Measurements from ENCODE around the gene FAM53A.

The FAM53A gene

DNA sequence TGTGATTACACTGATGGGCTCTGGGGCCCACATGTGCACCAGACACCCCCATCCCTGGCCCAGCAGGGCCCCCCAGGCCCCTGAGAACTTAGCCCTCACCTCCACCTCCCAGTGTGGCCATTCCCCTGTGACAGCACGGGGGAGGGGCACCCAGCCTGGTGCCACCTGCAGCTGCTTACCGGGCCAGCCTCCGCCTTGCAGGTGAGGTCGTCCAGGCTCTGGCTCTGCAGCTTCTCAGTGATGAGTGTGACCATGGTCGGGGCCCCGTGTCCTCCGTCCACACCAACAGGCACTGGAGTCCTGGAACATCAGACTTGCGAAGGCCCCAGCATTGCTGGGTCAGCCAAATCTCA is 15.6 kb downstream of the FAM53A start:
- DNase-seq (ENCODE audit: low read depth in 2 of 2): no peak
- no peak overlapping the region for H3K4me3 ChIP-seq (replicated peaks in 1 of 2; ENCODE audit: low read depth in 2 of 2, low read length in 2 of 2)
- TF ChIP-seq, protein P1, sequence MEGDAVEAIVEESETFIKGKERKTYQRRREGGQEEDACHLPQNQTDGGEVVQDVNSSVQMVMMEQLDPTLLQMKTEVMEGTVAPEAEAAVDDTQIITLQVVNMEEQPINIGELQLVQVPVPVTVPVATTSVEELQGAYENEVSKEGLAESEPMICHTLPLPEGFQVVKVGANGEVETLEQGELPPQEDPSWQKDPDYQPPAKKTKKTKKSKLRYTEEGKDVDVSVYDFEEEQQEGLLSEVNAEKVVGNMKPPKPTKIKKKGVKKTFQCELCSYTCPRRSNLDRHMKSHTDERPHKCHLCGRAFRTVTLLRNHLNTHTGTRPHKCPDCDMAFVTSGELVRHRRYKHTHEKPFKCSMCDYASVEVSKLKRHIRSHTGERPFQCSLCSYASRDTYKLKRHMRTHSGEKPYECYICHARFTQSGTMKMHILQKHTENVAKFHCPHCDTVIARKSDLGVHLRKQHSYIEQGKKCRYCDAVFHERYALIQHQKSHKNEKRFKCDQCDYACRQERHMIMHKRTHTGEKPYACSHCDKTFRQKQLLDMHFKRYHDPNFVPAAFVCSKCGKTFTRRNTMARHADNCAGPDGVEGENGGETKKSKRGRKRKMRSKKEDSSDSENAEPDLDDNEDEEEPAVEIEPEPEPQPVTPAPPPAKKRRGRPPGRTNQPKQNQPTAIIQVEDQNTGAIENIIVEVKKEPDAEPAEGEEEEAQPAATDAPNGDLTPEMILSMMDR (IDR thresholded peaks at IDR 0.05; ENCODE audit: low read depth, low read length): no peak

DNA sequence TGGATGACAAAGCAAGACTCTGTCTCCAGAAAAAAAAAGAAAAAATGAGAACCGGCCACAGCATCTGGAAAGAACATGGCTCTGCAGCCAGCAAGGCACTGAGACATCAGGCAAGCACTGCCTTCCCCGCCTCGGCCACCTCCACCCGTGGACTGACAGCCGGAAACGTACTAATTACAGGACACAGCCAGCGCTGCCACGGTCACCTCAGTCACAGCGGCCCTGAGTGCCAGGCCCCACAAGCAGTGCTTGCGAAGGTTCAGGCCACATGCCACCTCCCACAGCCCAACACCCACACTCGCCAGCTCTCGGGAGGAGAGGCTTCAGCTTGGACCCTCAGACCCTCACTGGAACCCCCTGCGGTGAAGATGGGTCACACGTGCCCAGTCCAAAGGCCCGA is 16.8 kb downstream of the FAM53A start:
- DNase-seq (ENCODE audit: low read depth in 2 of 2): no peak
- no peak overlapping the region for H3K4me3 ChIP-seq (replicated peaks in 1 of 2; ENCODE audit: low read depth in 2 of 2, low read length in 2 of 2)
- TF ChIP-seq, protein P1 (IDR thresholded peaks at IDR 0.05; ENCODE audit: low read depth, low read length): no peak

DNA sequence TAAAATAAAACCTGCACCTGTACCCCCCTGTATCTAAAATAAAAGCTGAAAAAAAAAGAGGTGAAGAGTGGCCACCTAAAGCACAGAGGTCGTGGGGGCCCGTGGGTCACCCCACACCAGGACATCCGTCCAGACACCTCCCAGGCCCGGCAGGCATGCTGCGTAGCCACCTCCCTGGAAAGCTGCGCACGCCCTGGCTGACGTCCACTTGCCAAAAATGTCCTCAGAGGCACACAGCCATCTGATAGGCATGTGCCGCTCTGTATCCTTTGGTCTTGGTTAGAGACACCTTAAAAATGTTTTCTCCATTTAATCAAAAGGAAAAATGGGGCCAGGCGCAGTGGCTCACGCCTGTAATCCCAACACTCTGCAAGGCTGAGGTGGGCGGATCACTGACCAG is 17.7 kb downstream of the FAM53A start:
- no peak overlapping the region for H3K4me3 ChIP-seq (replicated peaks in 1 of 2; ENCODE audit: low read depth in 2 of 2, low read length in 2 of 2)
- DNase-seq (ENCODE audit: low read depth in 2 of 2): no peak
- TF ChIP-seq, protein P1 (IDR thresholded peaks at IDR 0.05; ENCODE audit: low read depth, low read length): no peak

DNA sequence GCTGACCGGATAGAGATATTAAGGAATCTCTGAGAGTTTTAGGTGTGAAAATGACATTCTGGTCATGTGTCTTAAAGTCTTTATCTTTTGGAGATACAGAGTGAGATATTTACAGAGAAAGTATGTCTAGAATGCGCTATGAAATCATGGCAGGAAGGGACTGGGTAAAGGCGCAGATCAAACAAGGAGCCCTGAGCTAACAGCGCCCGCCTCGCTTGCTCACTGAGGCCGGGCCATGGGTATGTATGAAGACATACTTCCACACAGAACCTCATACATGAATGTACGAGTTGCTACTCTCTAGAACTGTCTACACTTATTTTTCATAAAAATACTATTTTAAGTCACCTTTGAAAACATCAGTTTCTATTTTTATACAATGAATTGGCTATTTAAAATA is 20.0 kb downstream of the FAM53A start:
- no peak for DNase-seq (ENCODE audit: low read depth in 2 of 2)
- no peak overlapping the region for H3K4me3 ChIP-seq (replicated peaks in 1 of 2; ENCODE audit: low read depth in 2 of 2, low read length in 2 of 2)
- TF ChIP-seq, protein P1 (IDR thresholded peaks at IDR 0.05; ENCODE audit: low read depth, low read length): no peak

DNA sequence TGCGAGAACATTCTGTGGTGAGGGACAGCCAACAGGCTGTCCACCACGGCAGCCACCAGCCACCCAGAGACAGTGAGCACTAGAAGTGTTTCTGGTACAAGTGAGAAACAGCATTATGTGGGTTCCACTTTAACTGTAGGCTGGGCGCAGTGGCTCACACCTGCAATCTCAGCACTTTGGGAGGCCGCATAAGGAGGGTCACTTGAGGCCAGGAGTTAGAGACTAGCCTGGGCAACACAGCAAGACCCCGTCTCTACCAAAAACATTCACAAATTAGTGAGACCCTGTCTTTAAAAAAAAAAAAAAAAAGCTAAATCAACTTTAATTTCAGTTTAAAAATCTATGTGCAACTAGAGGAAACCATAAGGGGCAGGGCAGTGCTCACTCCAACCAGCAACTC is 20.6 kb downstream of the FAM53A start:
- H3K4me3 ChIP-seq (replicated peaks in 1 of 2; ENCODE audit: low read depth in 2 of 2, low read length in 2 of 2): no peak overlapping the region
- DNase-seq (ENCODE audit: low read depth in 2 of 2): no peak
- TF ChIP-seq, protein P1 (IDR thresholded peaks at IDR 0.05; ENCODE audit: low read depth, low read length): no peak

DNA sequence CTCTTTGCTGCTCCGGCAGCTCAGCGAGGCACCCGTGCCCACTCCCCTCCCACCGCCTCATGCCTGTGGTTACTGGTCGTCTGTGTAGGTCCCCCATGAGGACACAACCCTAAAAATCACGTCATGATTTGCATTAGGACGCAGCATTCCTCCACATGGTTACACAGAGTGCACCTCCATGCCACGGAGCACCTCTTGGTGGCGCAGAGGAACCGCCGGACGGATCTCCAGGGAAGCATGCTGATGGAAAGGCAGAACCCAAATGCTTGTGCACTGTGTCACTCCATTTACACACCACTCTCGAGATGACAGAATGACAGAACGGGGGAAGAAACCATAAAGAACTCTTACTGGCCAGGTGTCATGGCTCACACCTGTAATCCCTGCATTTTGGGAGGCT is 22.4 kb downstream of the FAM53A start:
- TF ChIP-seq, protein P1 (IDR thresholded peaks at IDR 0.05; ENCODE audit: low read depth, low read length): no peak
- no peak overlapping the region for H3K4me3 ChIP-seq (replicated peaks in 1 of 2; ENCODE audit: low read depth in 2 of 2, low read length in 2 of 2)
- no peak for DNase-seq (ENCODE audit: low read depth in 2 of 2)

DNA sequence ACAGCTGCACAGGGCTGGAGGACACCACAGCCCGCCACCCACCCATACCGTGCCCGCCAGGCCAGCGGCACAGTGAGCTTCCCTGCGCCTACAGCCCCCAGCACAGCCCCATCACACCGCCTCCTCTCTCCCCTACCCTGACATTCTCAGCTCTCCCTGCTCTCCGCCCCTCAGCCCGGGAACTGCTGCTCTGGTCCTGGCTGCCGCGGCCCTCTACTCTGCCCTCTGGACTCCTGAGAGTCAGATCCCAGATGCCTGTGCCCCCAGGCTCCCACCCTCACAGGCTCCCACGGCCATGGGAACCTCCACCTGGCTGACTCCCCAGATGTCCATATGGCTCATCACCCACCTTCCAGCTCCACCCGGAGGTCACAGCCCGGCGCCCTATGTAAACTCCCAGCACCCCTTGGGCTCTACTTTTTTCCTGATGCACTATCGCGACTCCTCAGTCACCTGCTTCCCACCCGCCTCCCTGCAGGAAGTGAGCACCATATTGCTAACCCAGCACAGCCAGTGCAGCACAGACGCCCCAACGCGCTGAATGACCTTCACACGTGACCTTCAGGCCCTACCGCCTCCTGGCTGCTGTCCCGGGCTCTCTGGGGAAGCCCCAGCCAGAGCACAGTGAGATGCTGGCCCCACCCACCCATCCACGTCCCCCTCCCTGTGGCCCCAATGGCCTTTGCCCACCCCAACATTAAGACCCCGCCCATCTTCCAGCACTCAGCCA is 23.0 kb downstream of the FAM53A start:
- no peak overlapping the region for H3K4me3 ChIP-seq (replicated peaks in 1 of 2; ENCODE audit: low read depth in 2 of 2, low read length in 2 of 2)
- TF ChIP-seq, protein P1 (IDR thresholded peaks at IDR 0.05; ENCODE audit: low read depth, low read length): no peak
- no peak for DNase-seq (ENCODE audit: low read depth in 2 of 2)

Data from cardiac fibroblast (primary cell).